OCI-LY3 (cell line): ENCODE measurements around the gene CHGA.

Source experiments
- H2AFZ ChIP-seq: fragments of 200-600, 300-600 bp; shearing (Covaris generic); 2 replicates; pipeline ENCODE4 v1.6.0; 2014; ENCODE audit warnings: antibody characterized with exemption, low read depth, low read length
- H3K27ac ChIP-seq: fragments of 200-600, 300-600 bp; sonication (generic); 2 replicates; pipeline ENCODE4 v1.5.1; 2014; ENCODE audit warnings: mild to moderate bottlenecking, low read length, moderate library complexity, mixed read lengths
- H3K27me3 ChIP-seq: fragments of 200-600, 300-600 bp; sonication (generic); 2 replicates; pipeline ENCODE4 v1.6.1; 2014; ENCODE audit warnings: low read depth, low read length, mixed read lengths
- H3K36me3 ChIP-seq: fragments of 200-600, 300-600 bp; sonication (generic); replicated peaks from 2 replicates; pipeline ENCODE3; 2014; ENCODE audit warnings: low read depth, low read length, mixed read lengths
- H3K4me1 ChIP-seq: fragments of 300-600, 200-600 bp; sonication (generic); 2 replicates; pipeline ENCODE4 v1.6.1; 2014; ENCODE audit warnings: low read length, mixed read lengths
- H3K4me2 ChIP-seq: fragments of 200-600, 300-600 bp; sonication (generic); 2 replicates; pipeline ENCODE4 v1.6.1; 2014; ENCODE audit warnings: low read length, mixed read lengths
- H3K4me3 ChIP-seq: fragments of 300-600, 200-600 bp; sonication (generic); 2 replicates; pipeline ENCODE4 v1.5.1; 2014; ENCODE audit warnings: antibody characterized with exemption, mild to moderate bottlenecking, low read length, moderate library complexity
- H3K79me2 ChIP-seq: fragments of 300-600, 200-600 bp; shearing (Covaris generic); 2 replicates; pipeline ENCODE4 v1.6.1; 2014; ENCODE audit warnings: mild to moderate bottlenecking, low read length, mixed read lengths
- H3K9ac ChIP-seq: fragments of 300-600, 200-600 bp; shearing (Covaris generic); 2 replicates; pipeline ENCODE4 v1.6.0; 2014; ENCODE audit warnings: mild to moderate bottlenecking, low read length, moderate library complexity
- H3K9me3 ChIP-seq: fragments of 200-600, 300-600 bp; shearing (Covaris generic); 2 replicates; pipeline ENCODE4 v1.6.1; 2014; ENCODE audit warnings: low read length, mixed read lengths; ENCODE audit not compliant: insufficient read depth
- H4K20me1 ChIP-seq: fragments of 200-600, 300-600 bp; sonication (generic); 2 replicates; pipeline ENCODE4 v1.6.1; 2016; ENCODE audit warnings: low read length, mixed read lengths; ENCODE audit not compliant: insufficient read depth
- CTCF ChIP-seq: fragments of 200-600, 300-600 bp; sonication (generic); IDR thresholded peaks from 2 replicates; pipeline ENCODE4 v1.5.1; 2014; ENCODE audit warnings: antibody characterized with exemption, low read length, low read depth
- EZH2phosphoT487 ChIP-seq: fragments of 200-600 bp; shearing (Covaris generic); IDR thresholded peaks from 2 replicates; pipeline ENCODE4 v1.6.1; 2018; ENCODE audit warnings: antibody characterized with exemption, mixed run types, low read depth

Gene CHGA

DNA sequence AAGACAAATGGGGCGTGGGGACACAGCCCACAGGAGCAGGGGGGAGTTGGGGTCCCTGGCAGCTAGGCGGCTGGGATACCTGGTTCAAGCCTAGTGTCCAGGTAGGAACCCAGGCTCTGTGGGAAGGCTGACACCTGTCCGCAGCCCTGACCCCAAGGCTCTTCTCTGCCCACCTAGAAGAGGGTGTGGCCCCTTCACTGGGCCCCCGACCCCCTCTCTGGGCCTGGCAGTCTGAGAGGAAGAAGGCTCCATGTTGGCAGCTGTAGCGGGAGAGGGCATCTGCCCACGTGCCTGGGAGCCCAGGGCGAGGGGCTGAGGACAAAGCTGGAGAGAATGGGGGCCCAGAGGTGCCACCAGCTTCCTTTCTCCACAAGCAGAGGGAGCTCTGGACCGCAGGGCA, 10.5 kb downstream of the CHGA start:
- H3K27me3 ChIP-seq = no peaks in the 10 kb centered on the region
- peaks cover 7% of the 10 kb centered on the region for H3K4me1 ChIP-seq
- TF ChIP-seq EZH2phosphoT487 (no peak), CTCF (no peak)
- H4K20me1 ChIP-seq = no peaks in the 10 kb centered on the region
- H3K27ac ChIP-seq = no peak overlapping the region
- no peak overlapping the region for H3K4me3 ChIP-seq
- no peak overlapping the region for H3K9ac ChIP-seq
- H2AFZ ChIP-seq = no peak overlapping the region
- H3K9me3 ChIP-seq = no peaks in the 10 kb centered on the region
- H3K4me2 ChIP-seq = no peak overlapping the region
- no peaks in the 10 kb centered on the region for H3K36me3 ChIP-seq
- no peaks in the 10 kb centered on the region for H3K79me2 ChIP-seq

GRCh38 chr14:92934196-92935085, 11.5 kb downstream of the CHGA start:
- Histone ChIP-seq H3K4me3 (no peak overlapping the region), H3K4me1 (peaks cover 7% of the 10 kb centered on the region), H3K79me2 (no peaks in the 10 kb centered on the region), H3K4me2 (no peak overlapping the region), H3K27ac (no peak overlapping the region), H4K20me1 (no peaks in the 10 kb centered on the region), H3K36me3 (no peaks in the 10 kb centered on the region), H2AFZ (no peak overlapping the region), H3K9me3 (no peaks in the 10 kb centered on the region), H3K27me3 (no peaks in the 10 kb centered on the region), H3K9ac (no peak overlapping the region)
- TF ChIP-seq CTCF = no peak

GRCh38 chr14:92935446-92935845, 12.5 kb downstream of the CHGA start:
- H2AFZ ChIP-seq = no peak overlapping the region
- peaks cover 7% of the 10 kb centered on the region for H3K4me1 ChIP-seq
- H3K27me3 ChIP-seq = no peaks in the 10 kb centered on the region
- H3K27ac ChIP-seq = no peak overlapping the region
- H3K4me3 ChIP-seq = no peak overlapping the region
- no peaks in the 10 kb centered on the region for H4K20me1 ChIP-seq
- no peaks in the 10 kb centered on the region for H3K36me3 ChIP-seq
- TF ChIP-seq EZH2phosphoT487 (no peak), CTCF (no peak)
- no peaks in the 10 kb centered on the region for H3K9me3 ChIP-seq
- H3K79me2 ChIP-seq = no peaks in the 10 kb centered on the region
- H3K4me2 ChIP-seq = no peak overlapping the region
- H3K9ac ChIP-seq = no peak overlapping the region

GRCh38 chr14:92936085-92936484, 13.1 kb downstream of the CHGA start:
- Histone ChIP-seq H3K9ac (no peak overlapping the region), H2AFZ (no peak overlapping the region), H4K20me1 (no peaks in the 10 kb centered on the region), H3K27ac (no peak overlapping the region), H3K4me1 (peaks cover 7% of the 10 kb centered on the region), H3K4me2 (no peak overlapping the region), H3K9me3 (no peaks in the 10 kb centered on the region), H3K4me3 (no peak overlapping the region), H3K27me3 (no peaks in the 10 kb centered on the region), H3K79me2 (no peaks in the 10 kb centered on the region), H3K36me3 (no peaks in the 10 kb centered on the region)
- TF ChIP-seq CTCF (no peak), EZH2phosphoT487 (no peak)
